HepG2 (cell line): ENCODE results near the gene NUP155. TPM values are rescaled to one million over a fixed set of nuclear protein-coding genes. Genes with fewer than 3 reads are reported as not detected.

ENCODE experiments used
- BCL6 ChIP-seq: IDR thresholded peaks from 2 replicates; pipeline ENCODE4 v1.6.1; 2016; ENCODE audit warnings: missing genetic modification reagents, missing compliant biosample characterization
- FLYWCH1 ChIP-seq: sonication (generic); formaldehyde crosslinking; IDR thresholded peaks from 2 replicates; pipeline ENCODE4 v1.8.1; 2023; ENCODE audit warnings: mild to moderate bottlenecking, missing genetic modification reagents
- FOXK1 ChIP-seq: sonication (generic); formaldehyde crosslinking; IDR thresholded peaks from 2 replicates; pipeline ENCODE4 v1.4.0; 2020; ENCODE audit warnings: low read depth, missing genetic modification reagents, borderline replicate concordance
- HDAC2 ChIP-seq: sonication (generic); formaldehyde crosslinking; IDR thresholded peaks from 2 replicates; pipeline ENCODE4 v1.4.0; 2020; ENCODE audit warnings: missing genetic modification reagents
- HIVEP1 ChIP-seq: sonication (generic); formaldehyde crosslinking; IDR thresholded peaks from 2 replicates; pipeline ENCODE4 v1.4.0; 2020; ENCODE audit warnings: mild to moderate bottlenecking, missing genetic modification reagents
- HNF4A ChIP-seq: sonication (generic); formaldehyde crosslinking; IDR thresholded peaks from 2 replicates; pipeline ENCODE4 v1.4.0; 2020; ENCODE audit warnings: missing genetic modification reagents
- IKZF1 ChIP-seq: fragments of 450-650 bp; IDR thresholded peaks from 2 replicates; pipeline ENCODE4 v1.7.1; 2016
- KAT7 ChIP-seq: IDR thresholded peaks from 2 replicates; pipeline ENCODE4 v1.6.1; 2018; ENCODE audit warnings: borderline replicate concordance, missing compliant biosample characterization
- KMT2A ChIP-seq: sonication (generic); formaldehyde crosslinking; IDR thresholded peaks from 2 replicates; pipeline ENCODE4 v1.4.0; 2020; ENCODE audit warnings: missing genetic modification reagents
- MTF2 ChIP-seq: sonication (generic); formaldehyde crosslinking; IDR thresholded peaks from 2 replicates; pipeline ENCODE4 v1.5.0; 2020; ENCODE audit warnings: missing genetic modification reagents, borderline replicate concordance
- PHF20 ChIP-seq: sonication (generic); formaldehyde crosslinking; IDR thresholded peaks from 2 replicates; pipeline ENCODE4 v1.5.0; 2020; ENCODE audit warnings: mild to moderate bottlenecking, missing genetic modification reagents
- TAF1 ChIP-seq: sonication (generic); formaldehyde crosslinking; IDR thresholded peaks from 2 replicates; pipeline ENCODE4 v1.4.0; 2020; ENCODE audit warnings: missing genetic modification reagents
- ZNF331 ChIP-seq: sonication (generic); formaldehyde crosslinking; IDR thresholded peaks from 2 replicates; pipeline ENCODE4 v1.4.0; 2020; ENCODE audit warnings: missing genetic modification reagents
- ZNF33B ChIP-seq: sonication (generic); formaldehyde crosslinking; IDR thresholded peaks from 2 replicates; pipeline ENCODE4 v1.5.1; 2020; ENCODE audit warnings: mild to moderate bottlenecking, missing genetic modification reagents
- ZNF468 ChIP-seq: sonication (generic); formaldehyde crosslinking; IDR thresholded peaks from 2 replicates; pipeline ENCODE4 v1.8.0; 2022; ENCODE audit warnings: mild to moderate bottlenecking, moderate library complexity, missing genetic modification reagents
- ZNF605 ChIP-seq: sonication (generic); formaldehyde crosslinking; IDR thresholded peaks from 2 replicates; pipeline ENCODE4 v1.8.0; 2022; ENCODE audit warnings: mild to moderate bottlenecking, missing genetic modification reagents
- ZNF747 ChIP-seq: sonication (generic); formaldehyde crosslinking; IDR thresholded peaks from 2 replicates; pipeline ENCODE4 v1.8.1; 2023; ENCODE audit warnings: missing genetic modification reagents, mild to moderate bottlenecking, borderline replicate concordance
- polyA plus RNA-seq, 8 experiments: library from polyadenylated mRNA; depleted of rRNA in 3 of 8; stranded (reverse) in 7 of 8; unstranded in 1 of 8; fragments of >200 nt; fragmentation: Illumina TruSeq in 4 of 8; extraction: Trizol in 4 of 8; gene quantifications; 2 replicates each; pipeline versions ENCODE4 v1.2.1 to v1.2.3, GENCODE V29; 2011 to 2016; ENCODE audit warnings: low read depth in 4 of 8, missing spikeins in 1 of 8, mixed read lengths in 1 of 8; ENCODE audit not compliant: insufficient read depth in 1 of 8
- total RNA-seq, 5 experiments: library from RNA; depleted of rRNA; stranded (reverse); fragments of >200 nt; fragmentation: Illumina TruSeq; extraction: Trizol; gene quantifications; 2 replicates each; pipeline ENCODE4 v1.2.3, GENCODE V29; 2016; ENCODE audit warnings: low read depth in 1 of 5
- TF ChIP-seq, protein P1 (sequence below): sonication (generic); formaldehyde crosslinking; IDR thresholded peaks from 2 replicates; pipeline ENCODE4 v1.4.0; 2020; ENCODE audit warnings: low read depth, mild to moderate bottlenecking, missing genetic modification reagents
- TF ChIP-seq, protein P2 (sequence below): sonication (generic); formaldehyde crosslinking; conservative IDR thresholded peaks from 2 replicates; pipeline ENCODE4 v1.4.0; 2020; ENCODE audit warnings: missing genetic modification reagents
- TF ChIP-seq, protein P3 (sequence below): sonication (generic); formaldehyde crosslinking; IDR thresholded peaks from 2 replicates; pipeline ENCODE4 v1.4.0; 2020; ENCODE audit warnings: mild to moderate bottlenecking, missing genetic modification reagents
- TF ChIP-seq, protein P4 (sequence below): sonication (generic); formaldehyde crosslinking; IDR thresholded peaks from 2 replicates; pipeline ENCODE4 v1.4.0; 2020; ENCODE audit warnings: mild to moderate bottlenecking, missing genetic modification reagents

NUP155 gene
- total and polyA plus RNA-seq, 2 of the 13 experiments (the other 11 are each of a cell fraction or from before 2014, with no cell fraction given): 13.0 to 57.4 TPM

- TF ChIP-seq, protein P1, sequence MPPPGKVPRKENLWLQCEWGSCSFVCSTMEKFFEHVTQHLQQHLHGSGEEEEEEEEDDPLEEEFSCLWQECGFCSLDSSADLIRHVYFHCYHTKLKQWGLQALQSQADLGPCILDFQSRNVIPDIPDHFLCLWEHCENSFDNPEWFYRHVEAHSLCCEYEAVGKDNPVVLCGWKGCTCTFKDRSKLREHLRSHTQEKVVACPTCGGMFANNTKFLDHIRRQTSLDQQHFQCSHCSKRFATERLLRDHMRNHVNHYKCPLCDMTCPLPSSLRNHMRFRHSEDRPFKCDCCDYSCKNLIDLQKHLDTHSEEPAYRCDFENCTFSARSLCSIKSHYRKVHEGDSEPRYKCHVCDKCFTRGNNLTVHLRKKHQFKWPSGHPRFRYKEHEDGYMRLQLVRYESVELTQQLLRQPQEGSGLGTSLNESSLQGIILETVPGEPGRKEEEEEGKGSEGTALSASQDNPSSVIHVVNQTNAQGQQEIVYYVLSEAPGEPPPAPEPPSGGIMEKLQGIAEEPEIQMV (CRISPR knock-in tag): 0 out of 2 replicates have a peak, but pooled peaks have one; percentile 6
- TF ChIP-seq ZNF605 (CRISPR knock-in tag): 0 out of 2 replicates have a peak, but pooled peaks have one; percentile 4
- TF ChIP-seq FLYWCH1 (CRISPR knock-in tag): no peak; the same call in 1 of the 2 replicates
- TF ChIP-seq HIVEP1 (CRISPR knock-in tag): peak; percentile 76
- TF ChIP-seq, protein P2, sequence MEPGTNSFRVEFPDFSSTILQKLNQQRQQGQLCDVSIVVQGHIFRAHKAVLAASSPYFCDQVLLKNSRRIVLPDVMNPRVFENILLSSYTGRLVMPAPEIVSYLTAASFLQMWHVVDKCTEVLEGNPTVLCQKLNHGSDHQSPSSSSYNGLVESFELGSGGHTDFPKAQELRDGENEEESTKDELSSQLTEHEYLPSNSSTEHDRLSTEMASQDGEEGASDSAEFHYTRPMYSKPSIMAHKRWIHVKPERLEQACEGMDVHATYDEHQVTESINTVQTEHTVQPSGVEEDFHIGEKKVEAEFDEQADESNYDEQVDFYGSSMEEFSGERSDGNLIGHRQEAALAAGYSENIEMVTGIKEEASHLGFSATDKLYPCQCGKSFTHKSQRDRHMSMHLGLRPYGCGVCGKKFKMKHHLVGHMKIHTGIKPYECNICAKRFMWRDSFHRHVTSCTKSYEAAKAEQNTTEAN (CRISPR knock-in tag): no peak
- 0 out of 2 replicates have a peak, but pooled peaks have one; percentile 15 for TF ChIP-seq ZNF331 (CRISPR knock-in tag)
- TF ChIP-seq IKZF1: no peak
- peak; percentile 77; the same call in 1 of the 2 replicates for TF ChIP-seq TAF1 (CRISPR knock-in tag)
- TF ChIP-seq HDAC2 (CRISPR knock-in tag): 0 out of 2 replicates have a peak, but pooled peaks have one; percentile 36
- peak; percentile 42 for TF ChIP-seq KAT7 (CRISPR knock-in tag)
- TF ChIP-seq, protein P3, sequence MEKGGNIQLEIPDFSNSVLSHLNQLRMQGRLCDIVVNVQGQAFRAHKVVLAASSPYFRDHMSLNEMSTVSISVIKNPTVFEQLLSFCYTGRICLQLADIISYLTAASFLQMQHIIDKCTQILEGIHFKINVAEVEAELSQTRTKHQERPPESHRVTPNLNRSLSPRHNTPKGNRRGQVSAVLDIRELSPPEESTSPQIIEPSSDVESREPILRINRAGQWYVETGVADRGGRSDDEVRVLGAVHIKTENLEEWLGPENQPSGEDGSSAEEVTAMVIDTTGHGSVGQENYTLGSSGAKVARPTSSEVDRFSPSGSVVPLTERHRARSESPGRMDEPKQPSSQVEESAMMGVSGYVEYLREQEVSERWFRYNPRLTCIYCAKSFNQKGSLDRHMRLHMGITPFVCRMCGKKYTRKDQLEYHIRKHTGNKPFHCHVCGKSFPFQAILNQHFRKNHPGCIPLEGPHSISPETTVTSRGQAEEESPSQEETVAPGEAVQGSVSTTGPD (CRISPR knock-in tag): no peak
- 0 out of 2 replicates have a peak, but pooled peaks have one; percentile 29 for TF ChIP-seq FOXK1 (CRISPR knock-in tag)
- no peak for TF ChIP-seq ZNF468 (CRISPR knock-in tag)
- peak; percentile 61 for TF ChIP-seq MTF2 (CRISPR knock-in tag)
- peak; percentile 70 for TF ChIP-seq KMT2A
- TF ChIP-seq, protein P4, sequence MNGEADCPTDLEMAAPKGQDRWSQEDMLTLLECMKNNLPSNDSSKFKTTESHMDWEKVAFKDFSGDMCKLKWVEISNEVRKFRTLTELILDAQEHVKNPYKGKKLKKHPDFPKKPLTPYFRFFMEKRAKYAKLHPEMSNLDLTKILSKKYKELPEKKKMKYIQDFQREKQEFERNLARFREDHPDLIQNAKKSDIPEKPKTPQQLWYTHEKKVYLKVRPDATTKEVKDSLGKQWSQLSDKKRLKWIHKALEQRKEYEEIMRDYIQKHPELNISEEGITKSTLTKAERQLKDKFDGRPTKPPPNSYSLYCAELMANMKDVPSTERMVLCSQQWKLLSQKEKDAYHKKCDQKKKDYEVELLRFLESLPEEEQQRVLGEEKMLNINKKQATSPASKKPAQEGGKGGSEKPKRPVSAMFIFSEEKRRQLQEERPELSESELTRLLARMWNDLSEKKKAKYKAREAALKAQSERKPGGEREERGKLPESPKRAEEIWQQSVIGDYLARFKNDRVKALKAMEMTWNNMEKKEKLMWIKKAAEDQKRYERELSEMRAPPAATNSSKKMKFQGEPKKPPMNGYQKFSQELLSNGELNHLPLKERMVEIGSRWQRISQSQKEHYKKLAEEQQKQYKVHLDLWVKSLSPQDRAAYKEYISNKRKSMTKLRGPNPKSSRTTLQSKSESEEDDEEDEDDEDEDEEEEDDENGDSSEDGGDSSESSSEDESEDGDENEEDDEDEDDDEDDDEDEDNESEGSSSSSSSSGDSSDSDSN (CRISPR knock-in tag): peak; percentile 99
- 0 out of 2 replicates have a peak, but pooled peaks have one; percentile 31 for TF ChIP-seq BCL6 (CRISPR knock-in tag)
- peak; percentile 11; the same call in 1 of the 2 replicates for TF ChIP-seq HNF4A (CRISPR knock-in tag)
- TF ChIP-seq ZNF33B (CRISPR knock-in tag): peak; percentile 37; the same call in 1 of the 2 replicates
- TF ChIP-seq ZNF747 (CRISPR knock-in tag): peak; percentile 22; the same call in 1 of the 2 replicates
- peak; percentile 51; the same call in 1 of the 2 replicates for TF ChIP-seq PHF20
Observed at GRCh38 chr5:37248970-37249814, 121.7 kb downstream of the NUP155 start, which contains the start of gene CPLANE1 (continued).
